OCI-LY1 (cell line): ENCODE data around the gene TTC28.

Experiments used
- H2AFZ ChIP-seq: fragments of 200-600 bp; sonication (generic), shearing (Covaris generic); 2 replicates; pipeline ENCODE4 v1.6.0; 2014; ENCODE audit warnings: antibody characterized with exemption, mild to moderate bottlenecking, low read length
- H3F3A ChIP-seq: fragments of 200-600 bp; sonication (generic), shearing (Covaris generic); 2 replicates; pipeline ENCODE4 v1.6.0; 2014; ENCODE audit warnings: mild to moderate bottlenecking, antibody characterized with exemption, low read length, moderate library complexity; ENCODE audit not compliant: insufficient read depth
- H3K27ac ChIP-seq: fragments of 200-600 bp; sonication (generic); 2 replicates; pipeline ENCODE4 v1.5.1; 2014; ENCODE audit warnings: low read length, mixed run types, mild to moderate bottlenecking, low read depth; ENCODE audit not compliant: poor library complexity, severe bottlenecking
- H3K27me3 ChIP-seq: fragments of 200-600 bp; sonication (generic); 2 replicates; pipeline ENCODE4 v1.6.0; 2014; ENCODE audit warnings: antibody characterized with exemption, mild to moderate bottlenecking, low read length, moderate library complexity; ENCODE audit not compliant: insufficient read depth
- H3K36me3 ChIP-seq: fragments of 200-600 bp; sonication (generic); 2 replicates; pipeline ENCODE4 v1.6.1; 2014; ENCODE audit warnings: mild to moderate bottlenecking, antibody characterized with exemption, low read length, moderate library complexity, mixed read lengths; ENCODE audit not compliant: insufficient read depth
- H3K4me1 ChIP-seq: fragments of 200-600 bp; sonication (generic); 2 replicates; pipeline ENCODE4 v1.5.1; 2014; ENCODE audit warnings: mild to moderate bottlenecking, low read length, moderate library complexity; ENCODE audit not compliant: insufficient read depth, severe bottlenecking
- H3K4me2 ChIP-seq: fragments of 200-600 bp; sonication (generic), shearing (Covaris generic); 2 replicates; pipeline ENCODE4 v1.6.1; 2014; ENCODE audit warnings: low read length
- H3K4me3 ChIP-seq: fragments of 200-600 bp; sonication (generic); 2 replicates; pipeline ENCODE4 v1.5.1; 2014; ENCODE audit warnings: low read length, low read depth, mild to moderate bottlenecking, mixed read lengths; ENCODE audit not compliant: poor library complexity, severe bottlenecking
- H3K79me2 ChIP-seq: fragments of 200-600 bp; shearing (Covaris generic); 2 replicates; pipeline ENCODE4 v1.6.1; 2016; ENCODE audit warnings: mixed run types, low read length, mixed read lengths; ENCODE audit not compliant: insufficient read depth
- H3K9ac ChIP-seq: fragments of 200-600 bp; sonication (generic), shearing (Covaris generic); 2 replicates; pipeline ENCODE4 v1.6.1; 2014; ENCODE audit warnings: mild to moderate bottlenecking, low read length, mixed read lengths
- H3K9me2 ChIP-seq: fragments of 200-600 bp; sonication (generic), shearing (Covaris generic); 2 replicates; pipeline ENCODE4 v1.6.1; 2014; ENCODE audit warnings: low read depth, mild to moderate bottlenecking, low read length, mixed read lengths
- H3K9me3 ChIP-seq: fragments of 200-600 bp; shearing (Covaris generic); 2 replicates; pipeline ENCODE4 v1.6.1; 2014; ENCODE audit warnings: low read length, mixed read lengths
- H4K20me1 ChIP-seq: fragments of 200-600 bp; sonication (generic), shearing (Covaris generic); 2 replicates; pipeline ENCODE4 v1.6.0; 2016; ENCODE audit warnings: mild to moderate bottlenecking, low read length; ENCODE audit not compliant: insufficient read depth
- EZH2 ChIP-seq: fragments of 200-600 bp; sonication (generic), shearing (Covaris generic); IDR thresholded peaks from 2 replicates; pipeline ENCODE4 v1.8.0; 2017; ENCODE audit warnings: borderline replicate concordance, mixed run types, mild to moderate bottlenecking, antibody characterized with exemption, low read length, moderate library complexity, mixed read lengths
- TF ChIP-seq, protein P1 (sequence below): fragments of 200-600 bp; sonication (generic), shearing (Covaris generic); IDR thresholded peaks from 2 replicates; pipeline ENCODE4 v1.5.1; 2017; ENCODE audit warnings: mild to moderate bottlenecking, antibody characterized with exemption, low read length, moderate library complexity, mixed read lengths

Gene TTC28

DNA sequence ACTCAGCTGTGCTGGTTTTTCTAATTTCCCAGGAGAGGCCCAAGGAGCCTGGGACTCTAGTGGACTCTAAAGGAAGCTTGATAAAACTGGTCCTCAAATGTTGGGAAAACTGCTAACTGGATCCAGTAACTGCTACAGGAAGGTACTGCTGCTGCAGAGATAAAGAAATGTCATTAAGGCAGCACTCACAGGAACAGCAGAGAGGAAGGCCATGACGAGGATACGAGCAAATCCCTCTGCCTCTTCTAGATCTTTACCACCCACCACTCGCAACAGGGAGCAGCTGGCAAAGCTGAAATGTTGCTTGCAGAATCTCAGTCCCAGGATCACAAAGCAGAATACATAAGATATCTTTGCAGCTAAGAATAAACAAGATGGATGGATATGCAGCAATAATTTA lies 23.5 kb downstream of the TTC28 start:
- Histone ChIP-seq H3K4me2 (no peak overlapping the region), H3F3A (no peaks in the 10 kb centered on the region), H4K20me1 (no peaks in the 10 kb centered on the region), H3K9ac (no peak overlapping the region), H2AFZ (no peak overlapping the region), H3K4me1 (no peaks in the 10 kb centered on the region), H3K9me3 (no peaks in the 10 kb centered on the region), H3K36me3 (no peaks in the 10 kb centered on the region), H3K27me3 (no peaks in the 10 kb centered on the region; the same call in 1 of the 2 replicates), H3K4me3 (no peak overlapping the region), H3K27ac (no peak overlapping the region), H3K79me2 (no peaks in the 10 kb centered on the region), H3K9me2 (no peaks in the 10 kb centered on the region)
- TF ChIP-seq, protein P1, sequence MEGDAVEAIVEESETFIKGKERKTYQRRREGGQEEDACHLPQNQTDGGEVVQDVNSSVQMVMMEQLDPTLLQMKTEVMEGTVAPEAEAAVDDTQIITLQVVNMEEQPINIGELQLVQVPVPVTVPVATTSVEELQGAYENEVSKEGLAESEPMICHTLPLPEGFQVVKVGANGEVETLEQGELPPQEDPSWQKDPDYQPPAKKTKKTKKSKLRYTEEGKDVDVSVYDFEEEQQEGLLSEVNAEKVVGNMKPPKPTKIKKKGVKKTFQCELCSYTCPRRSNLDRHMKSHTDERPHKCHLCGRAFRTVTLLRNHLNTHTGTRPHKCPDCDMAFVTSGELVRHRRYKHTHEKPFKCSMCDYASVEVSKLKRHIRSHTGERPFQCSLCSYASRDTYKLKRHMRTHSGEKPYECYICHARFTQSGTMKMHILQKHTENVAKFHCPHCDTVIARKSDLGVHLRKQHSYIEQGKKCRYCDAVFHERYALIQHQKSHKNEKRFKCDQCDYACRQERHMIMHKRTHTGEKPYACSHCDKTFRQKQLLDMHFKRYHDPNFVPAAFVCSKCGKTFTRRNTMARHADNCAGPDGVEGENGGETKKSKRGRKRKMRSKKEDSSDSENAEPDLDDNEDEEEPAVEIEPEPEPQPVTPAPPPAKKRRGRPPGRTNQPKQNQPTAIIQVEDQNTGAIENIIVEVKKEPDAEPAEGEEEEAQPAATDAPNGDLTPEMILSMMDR: no peak
- no peak for TF ChIP-seq EZH2

DNA sequence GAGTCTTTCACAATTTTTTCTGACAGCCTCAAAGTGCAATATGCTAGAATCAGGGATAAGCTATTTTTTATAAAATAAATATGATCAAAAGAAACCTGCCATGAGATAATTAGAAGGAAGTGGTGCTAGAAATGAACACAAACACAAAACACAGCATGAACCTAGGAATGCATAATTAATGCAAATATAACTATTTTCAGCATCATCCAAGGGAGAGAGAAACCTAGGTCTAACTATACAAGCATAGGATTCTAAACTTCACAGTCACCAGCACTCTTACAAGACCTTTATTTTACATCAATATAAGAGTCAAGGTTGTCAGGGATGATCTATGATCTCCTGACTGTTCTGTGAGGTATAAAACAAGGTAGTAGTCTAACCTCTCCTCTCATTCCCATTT lies 29.2 kb downstream of the TTC28 start:
- no peaks in the 10 kb centered on the region for H3F3A ChIP-seq
- H3K36me3 ChIP-seq: no peaks in the 10 kb centered on the region
- no peaks in the 10 kb centered on the region for H4K20me1 ChIP-seq
- no peak overlapping the region for H3K27ac ChIP-seq
- H2AFZ ChIP-seq: no peak overlapping the region
- no peak overlapping the region for H3K9ac ChIP-seq
- no peaks in the 10 kb centered on the region for H3K79me2 ChIP-seq
- H3K9me2 ChIP-seq: no peaks in the 10 kb centered on the region
- no peaks in the 10 kb centered on the region for H3K9me3 ChIP-seq
- H3K4me1 ChIP-seq: no peaks in the 10 kb centered on the region
- no peak overlapping the region for H3K4me3 ChIP-seq
- no peaks in the 10 kb centered on the region; the same call in 1 of the 2 replicates for H3K27me3 ChIP-seq
- H3K4me2 ChIP-seq: no peak overlapping the region
- TF ChIP-seq, protein P1: no peak
- TF ChIP-seq EZH2: no peak

DNA sequence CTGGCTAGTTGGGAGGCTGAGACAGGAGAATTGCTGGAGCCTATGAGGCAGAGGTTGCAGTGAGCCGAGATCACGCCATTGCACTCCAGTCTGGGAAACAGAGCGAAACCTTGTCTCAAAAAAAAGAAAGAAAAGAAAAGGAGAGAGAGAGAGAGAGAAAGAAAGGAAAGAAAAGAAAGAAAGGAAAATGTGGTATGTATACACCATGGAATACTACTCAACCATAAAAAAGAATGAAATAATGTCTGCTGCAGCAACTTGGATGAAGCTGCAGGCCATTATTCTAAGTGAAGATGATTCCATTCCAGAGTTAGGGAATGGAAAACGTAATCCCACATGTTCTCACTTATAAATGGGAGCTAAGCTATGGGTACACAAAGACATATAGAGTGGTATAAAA lies 30.8 kb downstream of the TTC28 start:
- Histone ChIP-seq H2AFZ (no peak overlapping the region), H3K27me3 (no peaks in the 10 kb centered on the region; the same call in 1 of the 2 replicates), H3K36me3 (no peaks in the 10 kb centered on the region), H3K4me1 (no peaks in the 10 kb centered on the region), H4K20me1 (no peaks in the 10 kb centered on the region), H3K9ac (no peak overlapping the region), H3K79me2 (no peaks in the 10 kb centered on the region), H3K9me2 (no peaks in the 10 kb centered on the region), H3K9me3 (no peaks in the 10 kb centered on the region), H3K27ac (no peak overlapping the region), H3K4me2 (no peak overlapping the region), H3K4me3 (no peak overlapping the region), H3F3A (no peaks in the 10 kb centered on the region)
- no peak for TF ChIP-seq EZH2

DNA sequence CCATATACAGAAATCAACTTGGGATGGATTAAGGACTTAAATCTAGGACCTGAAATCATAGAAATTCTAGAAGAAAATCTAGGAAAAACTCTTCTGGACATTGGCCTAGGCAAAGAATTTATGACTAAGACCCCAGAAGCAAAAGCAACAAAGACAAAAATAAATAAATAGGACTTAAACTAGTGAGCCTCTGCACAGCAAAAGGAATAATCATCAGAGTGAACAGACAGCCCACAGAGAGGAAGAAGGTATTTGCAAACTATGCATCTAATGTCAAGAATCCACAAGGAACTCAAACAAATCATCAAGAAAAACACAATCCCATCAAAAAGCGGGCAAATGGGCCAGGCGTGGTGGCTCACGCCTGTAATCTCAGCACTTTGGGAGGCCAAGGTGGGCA lies 32.4 kb downstream of the TTC28 start:
- H3K9ac ChIP-seq: no peak overlapping the region
- TF ChIP-seq, protein P1: no peak
- TF ChIP-seq EZH2: no peak
- no peaks in the 10 kb centered on the region for H3K4me1 ChIP-seq
- no peaks in the 10 kb centered on the region for H3K9me2 ChIP-seq
- no peak overlapping the region for H2AFZ ChIP-seq
- H3K79me2 ChIP-seq: no peaks in the 10 kb centered on the region
- no peak overlapping the region for H3K27ac ChIP-seq
- no peaks in the 10 kb centered on the region for H3K27me3 ChIP-seq
- H3K4me2 ChIP-seq: no peak overlapping the region
- H3K4me3 ChIP-seq: no peak overlapping the region
- H4K20me1 ChIP-seq: no peaks in the 10 kb centered on the region
- H3K9me3 ChIP-seq: no peaks in the 10 kb centered on the region
- H3K36me3 ChIP-seq: no peaks in the 10 kb centered on the region
- H3F3A ChIP-seq: no peaks in the 10 kb centered on the region
